ENCODE measurements around the gene BIK.

Gene BIK

GRCh38 chr22:43162412-43163150, 52.0 kb downstream of the BIK start:
- no peak for DNase-seq (ENCODE audit: low read depth)

- no peak for DNase-seq (ENCODE audit: low read depth)
Measured at GRCh38 chr22:43163241-43163795, 52.8 kb downstream of the BIK start.

DNA sequence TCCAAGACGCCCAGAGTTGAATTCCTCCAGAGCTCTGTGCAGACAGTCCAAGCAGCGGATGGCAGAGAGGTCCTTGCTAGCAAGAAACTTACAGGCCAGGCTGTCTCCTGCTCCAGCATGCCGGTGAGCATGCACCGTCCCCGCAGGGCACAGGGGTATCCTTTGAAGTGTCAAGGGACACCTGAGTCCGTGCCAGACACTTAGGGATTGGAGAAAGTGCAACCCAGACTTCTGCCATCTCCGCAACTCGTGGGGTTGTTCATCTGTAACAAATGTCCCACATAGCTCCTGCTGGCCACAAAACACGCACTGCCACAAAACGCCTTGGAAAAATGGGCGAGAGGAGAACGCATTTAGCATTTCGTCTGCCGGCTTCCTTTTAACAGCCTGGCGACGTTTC, 54.1 kb downstream of the BIK start:
- no peak for DNase-seq (ENCODE audit: low read depth)

- no peak for DNase-seq (ENCODE audit: low read depth)
Measured at GRCh38 chr22:43166132-43166930, 55.8 kb downstream of the BIK start.

GRCh38 chr22:43167001-43167589, 56.5 kb downstream of the BIK start:
- DNase-seq (ENCODE audit: low read depth), result no peak

DNA sequence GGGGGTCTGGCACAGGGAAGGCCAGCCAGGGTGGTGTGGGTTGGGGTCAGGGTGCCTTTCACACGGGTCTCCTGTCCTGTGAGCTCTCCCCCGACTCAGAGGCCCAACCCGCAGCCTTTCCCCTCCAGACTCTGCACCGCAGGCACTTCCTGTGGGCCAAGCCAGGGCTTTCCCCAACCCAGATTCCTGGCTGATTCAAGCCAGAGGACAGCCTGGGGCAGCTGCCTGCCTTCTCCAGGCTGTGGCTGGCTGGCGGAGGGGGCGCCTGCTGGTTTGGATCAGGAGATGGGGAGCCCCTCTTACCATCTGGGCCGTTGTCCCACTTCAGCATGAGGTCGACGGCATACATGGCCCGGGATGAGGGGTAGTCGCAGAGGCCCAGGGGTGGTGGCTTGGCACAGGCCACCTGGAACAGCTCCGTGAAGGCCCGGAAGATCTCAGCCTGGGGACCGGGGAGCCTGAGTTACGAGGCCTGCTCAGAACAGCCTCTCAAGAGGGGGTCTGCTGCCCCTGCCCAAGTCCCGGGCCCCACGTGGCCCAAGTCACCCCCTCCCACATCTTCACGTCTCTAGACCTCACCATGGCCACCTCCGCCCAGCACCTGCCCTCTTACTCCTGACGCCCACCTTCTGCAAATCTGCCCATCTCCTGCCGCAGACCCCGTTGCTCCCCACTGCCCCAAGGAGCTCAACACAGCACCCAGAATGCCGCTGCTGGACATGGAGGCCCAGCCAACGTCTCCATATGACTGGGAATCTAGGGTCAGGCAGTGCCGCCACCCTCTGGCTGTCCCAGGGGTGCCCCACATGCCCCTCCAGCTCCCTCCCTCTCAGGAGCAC, 58.1 kb downstream of the BIK start:
- no peak for DNase-seq (ENCODE audit: low read depth)

DNA sequence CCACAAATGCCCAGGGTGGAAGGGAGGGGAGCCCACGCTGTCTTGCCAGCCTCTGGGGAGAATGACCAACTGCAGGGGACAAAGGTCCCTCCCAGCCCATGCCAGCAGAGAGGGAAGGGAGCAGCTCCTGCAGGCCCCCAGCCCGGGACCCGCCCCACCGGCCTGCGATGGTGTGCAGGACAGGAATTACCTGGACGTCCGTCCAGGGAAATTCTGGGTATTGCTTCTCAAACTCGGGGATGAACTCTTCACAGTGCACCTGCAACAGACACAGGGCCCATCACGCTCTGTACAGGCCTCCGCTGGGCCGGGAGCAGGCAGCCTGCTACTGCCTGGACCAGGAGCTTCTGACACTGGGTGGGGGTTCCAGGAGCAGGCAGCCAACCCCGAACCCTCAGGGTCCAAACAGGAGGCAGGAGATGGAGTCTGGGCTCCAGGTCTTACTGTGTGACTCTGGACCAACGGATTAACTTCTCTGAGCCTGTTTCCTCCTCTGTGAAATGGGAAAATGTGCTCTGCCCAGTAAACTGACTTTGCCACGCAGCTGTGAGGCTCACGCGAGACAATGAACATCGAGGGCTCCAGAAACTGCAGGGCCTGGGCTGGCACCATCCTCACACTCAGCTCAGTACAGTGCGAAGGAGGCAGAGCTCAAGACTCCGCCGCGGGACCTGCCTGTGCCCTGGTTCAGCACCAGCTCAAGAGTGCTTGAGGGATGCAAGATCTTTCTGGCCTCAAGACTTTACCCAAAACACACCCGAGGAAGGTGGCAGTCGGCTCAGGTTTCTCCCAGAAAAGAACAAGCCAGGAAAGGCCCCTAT, 59.0 kb downstream of the BIK start:
- DNase-seq (ENCODE audit: low read depth), result no peak

GRCh38 chr22:43170131-43170480, 59.6 kb downstream of the BIK start:
- no peak for DNase-seq (ENCODE audit: low read depth)

- no peak for DNase-seq (ENCODE audit: low read depth)
Measured at GRCh38 chr22:43171019-43171491, 60.5 kb downstream of the BIK start.

GRCh38 chr22:43171607-43172006, 61.1 kb downstream of the BIK start:
- DNase-seq (ENCODE audit: low read depth), result no peak

DNA sequence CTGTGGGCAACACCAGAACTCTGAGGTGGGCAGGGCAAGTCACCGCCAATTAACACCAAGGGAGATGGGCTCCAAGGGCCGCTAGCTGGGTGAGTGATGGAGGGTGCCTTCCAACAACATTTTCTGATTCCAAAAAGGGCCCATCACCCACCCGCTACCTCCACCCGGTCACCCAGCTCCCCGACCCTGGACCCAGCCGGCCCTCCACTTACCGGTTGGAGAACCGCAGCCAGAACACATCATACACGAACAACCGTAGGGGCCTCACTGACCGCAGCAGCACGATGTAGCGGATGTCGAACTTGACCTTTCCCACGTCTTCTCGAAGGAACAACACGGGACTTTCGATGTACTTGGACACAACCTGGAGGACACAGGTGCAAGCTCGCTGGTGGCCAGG, 61.6 kb downstream of the BIK start:
- no peak for DNase-seq (ENCODE audit: low read depth)

DNA sequence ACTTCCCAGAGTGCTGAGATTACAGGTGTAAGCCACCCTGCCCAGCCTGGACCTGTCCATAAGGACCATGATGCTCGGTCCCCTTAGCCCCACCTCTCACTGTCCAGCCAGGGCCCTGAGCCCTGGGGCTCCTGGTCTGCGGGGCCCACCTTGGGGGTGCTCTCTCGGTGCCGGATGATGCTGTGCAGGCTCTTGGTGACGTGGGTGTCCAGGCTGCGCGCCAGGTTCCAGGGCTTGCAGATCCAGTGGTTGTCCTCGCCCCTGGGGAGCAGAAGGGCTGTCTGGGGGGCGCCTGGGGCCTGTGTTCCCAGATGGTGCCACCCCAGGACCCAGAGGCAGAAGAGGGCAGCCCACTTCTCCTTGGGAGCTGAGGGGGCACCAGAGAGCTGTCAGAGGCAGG, 63.0 kb downstream of the BIK start:
- DNase-seq (ENCODE audit: low read depth), result no peak

GRCh38 chr22:43173976-43174720, 63.6 kb downstream of the BIK start:
- DNase-seq (ENCODE audit: low read depth), result no peak

- no peak for DNase-seq (ENCODE audit: low read depth)
Measured at GRCh38 chr22:43174941-43175531, 64.5 kb downstream of the BIK start.

DNA sequence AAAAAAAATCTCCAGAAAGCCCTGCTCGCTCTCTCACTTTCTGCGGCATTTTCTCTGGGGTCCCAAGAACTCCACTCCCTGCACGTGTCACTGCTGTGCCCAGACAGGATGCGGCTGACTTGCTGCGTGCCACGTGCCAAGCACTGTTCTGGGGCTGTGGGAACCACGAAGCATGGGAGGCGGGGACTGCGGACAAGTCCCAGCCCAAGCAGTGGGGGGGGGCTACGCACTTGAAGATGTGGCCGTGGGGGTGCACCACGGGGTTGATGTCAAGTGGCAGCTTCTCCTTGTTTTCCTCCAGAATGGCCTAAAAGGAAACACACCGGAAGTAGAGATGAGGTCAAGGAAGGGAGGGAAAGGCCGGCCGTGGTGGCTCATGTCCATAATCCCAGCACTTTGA, 65.5 kb downstream of the BIK start:
- no peak for DNase-seq (ENCODE audit: low read depth)

DNA sequence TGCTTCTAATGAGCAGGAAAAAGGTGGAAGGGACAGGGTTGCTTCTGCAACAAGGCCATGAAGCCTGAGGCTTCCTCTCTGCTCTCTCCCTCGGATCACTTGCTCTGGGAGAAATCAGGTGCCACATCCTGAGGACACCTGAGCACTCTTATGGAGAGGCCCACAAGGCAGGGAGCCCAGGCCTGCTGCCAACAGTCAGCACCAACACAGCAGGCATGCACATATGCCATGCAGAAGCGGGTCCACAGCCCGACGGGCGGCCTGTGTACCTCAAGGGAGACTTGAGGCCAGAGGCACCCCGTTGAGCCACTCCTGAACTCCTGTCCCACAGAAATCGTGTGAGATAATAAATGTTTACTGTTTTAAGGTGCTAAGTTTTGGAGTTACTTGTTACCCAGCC, 66.9 kb downstream of the BIK start:
- DNase-seq (ENCODE audit: low read depth), result no peak
